22Rv1 (cell line): Measurements from ENCODE around the gene TBC1D22A.

Experiments used
- H3K27ac ChIP-seq: fragments of 450-650 bp; 2 replicates; pipeline ENCODE4 v1.5.1; 2017
- ZFX ChIP-seq: fragments of 450-650 bp; IDR thresholded peaks from 2 replicates; pipeline ENCODE4 v1.6.1; 2017; ENCODE audit warnings: antibody characterized with exemption, borderline replicate concordance
- TF ChIP-seq, protein P1 (sequence below): fragments of 450-650 bp; IDR thresholded peaks from 2 replicates; pipeline ENCODE4 v1.5.1; 2017; ENCODE audit warnings: mild to moderate bottlenecking

Gene TBC1D22A

DNA sequence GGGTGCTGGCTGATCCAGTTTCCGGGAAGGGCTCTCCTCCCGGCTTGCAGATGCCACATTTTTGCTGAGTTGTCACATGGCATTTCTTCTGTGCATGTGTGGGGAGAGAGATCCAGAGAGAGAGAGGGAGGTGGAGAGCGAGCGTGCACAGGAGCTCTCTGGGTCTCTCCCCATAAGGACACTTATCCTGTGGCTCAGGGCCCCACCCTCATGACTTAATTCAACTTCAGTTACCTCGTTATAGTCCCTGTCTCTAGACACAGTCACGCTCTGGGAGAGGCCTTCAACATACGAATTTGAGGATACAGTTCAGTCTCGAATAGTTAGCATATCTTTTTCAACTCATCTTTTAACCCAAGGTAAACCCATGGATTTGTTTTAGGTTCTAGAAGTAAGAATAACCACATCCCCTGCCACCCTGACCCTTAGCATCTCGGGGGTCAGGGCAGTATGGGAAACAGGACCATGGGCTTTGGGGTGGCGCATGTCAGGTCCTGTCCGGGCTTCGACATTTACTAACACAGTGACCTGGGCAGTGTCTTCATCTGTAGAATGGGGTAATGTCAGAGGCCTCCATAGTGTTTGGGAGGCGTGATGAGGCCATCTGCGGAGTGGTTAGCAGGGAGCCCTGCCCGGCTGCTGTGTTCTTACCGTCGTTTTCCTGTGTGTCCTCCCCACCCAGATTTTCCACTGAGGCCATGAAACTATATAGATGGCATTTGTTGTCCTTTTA, 46.9 kb downstream of the TBC1D22A start:
- TF ChIP-seq, protein P1, sequence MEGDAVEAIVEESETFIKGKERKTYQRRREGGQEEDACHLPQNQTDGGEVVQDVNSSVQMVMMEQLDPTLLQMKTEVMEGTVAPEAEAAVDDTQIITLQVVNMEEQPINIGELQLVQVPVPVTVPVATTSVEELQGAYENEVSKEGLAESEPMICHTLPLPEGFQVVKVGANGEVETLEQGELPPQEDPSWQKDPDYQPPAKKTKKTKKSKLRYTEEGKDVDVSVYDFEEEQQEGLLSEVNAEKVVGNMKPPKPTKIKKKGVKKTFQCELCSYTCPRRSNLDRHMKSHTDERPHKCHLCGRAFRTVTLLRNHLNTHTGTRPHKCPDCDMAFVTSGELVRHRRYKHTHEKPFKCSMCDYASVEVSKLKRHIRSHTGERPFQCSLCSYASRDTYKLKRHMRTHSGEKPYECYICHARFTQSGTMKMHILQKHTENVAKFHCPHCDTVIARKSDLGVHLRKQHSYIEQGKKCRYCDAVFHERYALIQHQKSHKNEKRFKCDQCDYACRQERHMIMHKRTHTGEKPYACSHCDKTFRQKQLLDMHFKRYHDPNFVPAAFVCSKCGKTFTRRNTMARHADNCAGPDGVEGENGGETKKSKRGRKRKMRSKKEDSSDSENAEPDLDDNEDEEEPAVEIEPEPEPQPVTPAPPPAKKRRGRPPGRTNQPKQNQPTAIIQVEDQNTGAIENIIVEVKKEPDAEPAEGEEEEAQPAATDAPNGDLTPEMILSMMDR, result no peak
- no peak for TF ChIP-seq ZFX
- no peak overlapping the region for H3K27ac ChIP-seq

DNA sequence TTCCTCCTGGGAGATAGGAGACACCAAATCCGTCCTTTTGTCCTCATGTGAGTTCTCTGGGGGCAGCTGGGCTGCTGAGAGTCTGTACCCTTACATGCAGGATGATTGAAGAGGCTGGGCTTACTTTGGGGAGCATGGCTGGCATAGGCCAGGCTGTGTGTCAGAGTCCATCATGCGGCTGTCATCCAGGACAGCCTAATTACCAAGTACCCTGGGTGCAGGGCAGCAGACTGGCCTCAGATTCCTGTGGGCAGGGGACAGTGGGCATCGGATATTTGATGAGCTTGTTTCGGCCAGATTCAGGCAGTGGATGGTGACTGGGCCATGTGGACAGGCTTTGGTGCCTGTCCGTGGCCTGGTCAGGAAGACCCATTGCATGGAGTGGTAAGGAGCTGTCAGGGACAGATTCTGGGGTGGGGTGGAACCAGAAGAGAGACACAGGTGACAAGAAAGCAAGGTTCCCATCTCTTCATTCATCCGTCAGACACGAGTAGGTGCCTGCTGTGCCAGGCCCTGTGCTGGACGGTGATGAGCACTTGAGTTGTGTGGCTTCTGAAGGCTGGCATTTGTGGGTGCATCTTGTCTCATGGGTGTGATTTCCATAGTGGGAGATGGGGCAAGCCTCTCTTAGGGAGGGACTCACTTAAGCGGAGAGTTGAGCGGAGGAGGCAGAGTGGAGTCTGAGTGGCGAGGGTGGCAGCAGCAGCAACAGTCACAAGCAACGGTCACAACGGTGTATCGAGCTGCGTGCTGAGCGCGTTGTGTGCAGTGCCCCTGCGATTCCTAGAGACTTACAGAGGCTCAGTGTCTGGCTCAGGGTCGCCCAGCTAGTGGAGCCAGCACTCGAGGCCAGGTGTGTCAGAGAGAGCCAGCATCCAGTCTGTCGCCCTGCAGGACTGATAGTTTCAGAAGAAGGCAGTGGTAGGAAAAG, 48.7 kb downstream of the TBC1D22A start:
- no peak overlapping the region for H3K27ac ChIP-seq
- TF ChIP-seq, protein P1, result no peak
- TF ChIP-seq ZFX, result no peak

DNA sequence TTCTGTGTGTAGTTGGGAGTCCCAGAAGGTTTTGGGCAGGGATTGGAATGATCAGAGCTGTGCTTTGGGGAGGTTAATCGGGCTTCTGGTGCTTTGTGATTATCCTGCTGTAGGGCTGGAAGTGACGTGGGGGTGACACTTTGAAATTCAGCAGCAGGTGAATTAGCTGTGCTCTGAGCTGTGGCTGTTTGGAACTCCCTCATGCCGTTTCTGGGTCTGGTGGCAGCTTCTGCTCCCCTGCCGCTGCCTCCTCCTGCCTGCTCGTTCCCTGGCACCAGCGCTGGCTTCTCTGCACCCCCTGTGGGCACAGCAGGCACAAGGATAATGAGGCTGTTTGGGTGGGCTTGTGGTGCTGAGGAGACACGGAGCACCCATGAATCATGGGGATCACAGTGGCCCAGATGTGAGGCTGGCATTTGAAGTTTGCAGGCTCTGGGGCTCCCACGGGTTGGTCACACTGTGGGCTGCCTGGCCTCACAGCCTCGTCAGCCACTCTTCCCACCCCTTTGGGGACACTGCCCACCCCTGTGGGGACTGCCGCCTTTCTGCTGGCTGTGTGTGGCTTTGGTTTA, 49.7 kb downstream of the TBC1D22A start:
- TF ChIP-seq, protein P1, result no peak
- no peak for TF ChIP-seq ZFX
- no peak overlapping the region for H3K27ac ChIP-seq

DNA sequence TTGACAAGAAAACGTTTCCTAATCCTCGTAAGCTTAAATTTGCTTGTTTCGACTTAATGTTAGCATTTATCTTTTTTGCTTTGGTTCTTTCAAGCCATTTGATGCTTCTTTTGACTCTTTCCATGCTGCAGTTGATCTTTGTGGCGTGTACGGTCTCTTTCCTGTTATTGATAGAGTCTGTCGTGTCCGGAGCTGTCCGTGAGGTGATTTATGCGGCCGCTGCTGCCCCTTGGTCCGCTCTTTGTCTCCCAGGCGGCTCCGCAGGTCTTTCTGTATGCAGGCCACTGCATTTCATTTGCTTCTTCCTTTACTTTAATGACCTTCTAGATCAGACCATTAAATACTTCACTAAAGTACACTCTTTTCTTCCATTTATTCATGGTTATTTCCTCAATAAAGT, 50.3 kb downstream of the TBC1D22A start:
- H3K27ac ChIP-seq, result no peak overlapping the region
- TF ChIP-seq ZFX, result no peak
- TF ChIP-seq, protein P1, result no peak

DNA sequence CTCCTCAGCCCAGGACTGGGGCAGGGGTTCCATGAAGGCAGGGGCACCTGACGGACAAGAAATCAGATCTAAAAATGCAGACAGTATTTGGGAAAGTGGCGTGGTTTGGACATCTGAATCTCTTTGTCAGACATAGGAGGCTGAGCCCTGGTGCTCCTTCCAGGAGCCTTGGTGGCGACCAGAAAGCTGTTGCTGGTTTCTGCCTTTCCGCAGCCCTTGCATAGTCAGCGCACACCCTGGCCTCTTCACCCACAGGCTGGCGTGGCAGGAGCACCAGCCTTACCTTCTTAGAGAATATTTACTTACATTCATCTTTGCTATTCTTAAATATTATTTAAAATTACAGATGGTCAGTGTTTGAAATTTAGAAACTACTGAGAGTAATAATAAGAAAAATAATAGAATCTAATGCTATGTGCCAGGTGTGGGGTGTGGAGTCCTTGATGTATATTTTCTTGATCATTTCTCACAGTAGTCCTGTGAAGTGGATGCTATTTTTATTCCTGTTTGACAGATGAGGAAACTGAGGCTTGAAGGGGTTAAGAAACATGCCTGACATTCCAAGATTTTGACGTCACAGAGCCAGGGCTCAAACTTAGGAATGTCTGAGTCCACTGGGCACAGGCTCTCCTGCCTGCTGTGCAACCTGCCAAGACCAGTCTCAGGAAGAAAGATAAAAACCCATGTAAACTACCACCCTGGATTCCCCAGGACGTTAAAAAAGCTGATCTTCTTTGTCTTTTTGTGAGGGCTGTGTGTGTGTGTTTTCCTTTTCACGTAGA, 51.6 kb downstream of the TBC1D22A start:
- TF ChIP-seq, protein P1, result no peak
- no peak for TF ChIP-seq ZFX
- no peak overlapping the region for H3K27ac ChIP-seq

DNA sequence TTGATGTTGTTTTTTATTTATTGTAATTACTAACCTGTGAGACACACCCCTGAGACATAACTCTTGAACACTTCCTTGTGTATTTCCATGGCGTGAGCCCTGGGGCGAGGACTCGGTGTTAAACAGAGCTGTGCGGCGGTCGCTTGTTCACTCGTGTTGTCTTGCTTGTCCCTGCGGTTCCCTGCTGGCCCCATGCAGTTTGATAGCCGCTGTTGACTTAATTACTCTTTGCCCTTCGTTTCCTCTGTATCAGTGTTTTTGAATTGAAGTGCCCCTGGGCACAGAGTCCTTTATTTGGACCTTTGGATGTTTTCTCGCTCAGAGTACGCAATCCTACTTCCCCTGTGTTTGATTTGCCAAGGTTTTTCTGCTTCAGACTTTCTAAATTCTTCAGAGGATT, 52.7 kb downstream of the TBC1D22A start:
- TF ChIP-seq, protein P1, result no peak
- TF ChIP-seq ZFX, result no peak

More for the DNA sequence above, 52.7 kb downstream of the TBC1D22A start:
- H3K27ac ChIP-seq, result peak overlapping the region; percentile 27; the same call in 1 of the 2 replicates
